ENCODE results near the gene COBLL1. TPM values are rescaled to one million over a fixed set of nuclear protein-coding genes. Genes with fewer than 3 reads are reported as not detected.

Gene COBLL1
- total and polyA plus RNA-seq, 8 donors, result 18.0 to 74.5 (median 61.7) TPM

DNA sequence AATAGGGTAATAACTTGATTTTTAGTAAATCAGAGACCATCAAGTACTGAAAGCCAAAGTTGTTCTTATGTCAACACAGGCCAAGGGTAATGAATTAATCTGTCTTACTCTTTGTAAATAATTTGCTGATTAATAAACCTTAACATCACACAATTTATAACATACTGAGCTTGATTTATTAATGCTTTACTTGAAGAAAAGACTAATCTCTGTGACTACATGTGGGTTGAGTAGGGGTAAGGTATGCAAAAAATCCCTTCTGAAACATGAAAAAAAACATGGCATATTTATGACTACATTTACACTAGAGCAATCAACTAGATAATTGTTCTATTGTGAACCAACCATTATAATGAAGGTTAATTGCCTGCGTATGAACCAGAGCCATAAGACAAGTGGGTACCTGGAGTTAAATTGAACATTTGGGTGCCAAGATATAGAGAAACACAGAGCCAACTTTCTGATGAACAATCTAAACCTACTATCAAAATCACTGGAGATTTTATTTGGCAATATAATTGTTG is 152.7 kb downstream of the COBLL1 start:
- H3K4me3 ChIP-seq, result no peak overlapping the region
- H3K36me3 ChIP-seq, result peaks cover 0 to 30% (median 12%) of the 10 kb centered on the region in 3 donors
- TF ChIP-seq, protein P1, sequence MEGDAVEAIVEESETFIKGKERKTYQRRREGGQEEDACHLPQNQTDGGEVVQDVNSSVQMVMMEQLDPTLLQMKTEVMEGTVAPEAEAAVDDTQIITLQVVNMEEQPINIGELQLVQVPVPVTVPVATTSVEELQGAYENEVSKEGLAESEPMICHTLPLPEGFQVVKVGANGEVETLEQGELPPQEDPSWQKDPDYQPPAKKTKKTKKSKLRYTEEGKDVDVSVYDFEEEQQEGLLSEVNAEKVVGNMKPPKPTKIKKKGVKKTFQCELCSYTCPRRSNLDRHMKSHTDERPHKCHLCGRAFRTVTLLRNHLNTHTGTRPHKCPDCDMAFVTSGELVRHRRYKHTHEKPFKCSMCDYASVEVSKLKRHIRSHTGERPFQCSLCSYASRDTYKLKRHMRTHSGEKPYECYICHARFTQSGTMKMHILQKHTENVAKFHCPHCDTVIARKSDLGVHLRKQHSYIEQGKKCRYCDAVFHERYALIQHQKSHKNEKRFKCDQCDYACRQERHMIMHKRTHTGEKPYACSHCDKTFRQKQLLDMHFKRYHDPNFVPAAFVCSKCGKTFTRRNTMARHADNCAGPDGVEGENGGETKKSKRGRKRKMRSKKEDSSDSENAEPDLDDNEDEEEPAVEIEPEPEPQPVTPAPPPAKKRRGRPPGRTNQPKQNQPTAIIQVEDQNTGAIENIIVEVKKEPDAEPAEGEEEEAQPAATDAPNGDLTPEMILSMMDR (IDR thresholded peaks at IDR 0.05), result no peak
- ATAC-seq (no peak), FAIRE-seq (no peak), DNase-seq (no peak)
- intact Hi-C loops (cut with DNase I), result no loop called here
- no peak overlapping the region for H3K27ac ChIP-seq
- no peaks in the 10 kb centered on the region for H3K27me3 ChIP-seq
- WGBS, 2 donors, result 45 to 63% methylated on average over 1 of the region's 1 CpG
- no peaks in the 10 kb centered on the region for H3K9me3 ChIP-seq
- peaks cover 6 to 17% (median 10%) of the 10 kb centered on the region in 3 donors for H3K4me1 ChIP-seq

DNA sequence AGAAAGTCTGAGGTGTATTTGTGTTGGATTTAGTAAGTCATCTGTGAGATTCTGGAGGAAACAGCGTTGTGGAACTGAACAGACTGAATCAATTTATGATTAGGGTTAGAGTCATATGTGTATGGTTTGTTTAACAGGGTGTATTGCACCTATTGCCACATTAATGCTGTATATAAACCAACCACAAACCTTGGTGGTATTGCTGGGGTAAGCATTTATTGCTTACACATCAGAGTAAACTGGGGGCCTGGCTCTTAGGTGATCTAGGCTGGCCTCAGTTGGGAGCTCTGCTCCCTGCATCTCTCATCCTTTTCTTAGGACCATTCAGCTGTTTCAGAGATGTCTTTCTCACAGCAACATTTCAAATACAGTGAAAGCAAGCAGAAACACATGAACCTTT is 160.6 kb downstream of the COBLL1 start:
- Histone ChIP-seq H3K4me1 (no peaks in the 10 kb centered on the region), H3K9me3 (no peaks in the 10 kb centered on the region), H3K27ac (no peak overlapping the region), H3K27me3 (no peaks in the 10 kb centered on the region), H3K4me3 (no peak overlapping the region), H3K36me3 (peaks cover 0 to 5% (median 0%) of the 10 kb centered on the region in 3 donors)
- FAIRE-seq (no peak), DNase-seq (no peak), ATAC-seq (no peak)
- TF ChIP-seq, protein P1 (IDR thresholded peaks at IDR 0.05), result no peak
- intact Hi-C loops (cut with DNase I), result no loop called here
- 97 to 99% methylated on average over 1 of the region's 1 CpG for WGBS, 2 donors

DNA sequence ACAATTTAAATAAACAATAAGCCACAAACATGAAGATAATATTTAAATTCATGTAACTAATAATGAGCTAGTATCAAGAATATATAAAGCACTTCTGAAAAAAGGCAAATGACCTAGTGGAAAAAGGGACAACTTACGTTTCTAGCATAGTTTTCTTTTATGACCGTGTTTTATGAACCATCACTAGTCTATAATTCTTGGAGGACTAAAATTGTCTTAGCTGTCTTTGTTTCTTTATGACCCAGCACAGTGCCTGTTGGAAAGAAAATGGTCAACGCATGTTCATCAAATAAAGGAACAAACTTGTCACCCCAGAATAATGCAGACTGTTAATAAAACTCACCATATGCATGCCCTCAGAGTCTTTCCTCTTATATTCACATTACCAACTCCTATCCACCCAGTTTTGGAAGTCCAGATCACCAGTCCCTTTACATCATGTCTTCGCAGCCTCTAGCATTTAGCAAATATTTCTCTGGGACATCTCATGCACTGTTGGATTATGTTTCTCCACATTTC is 162.9 kb downstream of the COBLL1 start:
- TF ChIP-seq, protein P1 (IDR thresholded peaks at IDR 0.05), result no peak
- intact Hi-C loops (cut with DNase I), result no loop called here
- 98% methylated on average over 4 of the region's 4 CpGs for WGBS, 2 donors
- peak; percentile 41 for FAIRE-seq
- Histone ChIP-seq H3K27me3 (no peaks in the 10 kb centered on the region), H3K36me3 (no peaks in the 10 kb centered on the region), H3K9me3 (no peaks in the 10 kb centered on the region), H3K4me1 (no peaks in the 10 kb centered on the region), H3K27ac (no peak overlapping the region), H3K4me3 (no peak overlapping the region)
- ATAC-seq, result no peak
- no peak for DNase-seq

DNA sequence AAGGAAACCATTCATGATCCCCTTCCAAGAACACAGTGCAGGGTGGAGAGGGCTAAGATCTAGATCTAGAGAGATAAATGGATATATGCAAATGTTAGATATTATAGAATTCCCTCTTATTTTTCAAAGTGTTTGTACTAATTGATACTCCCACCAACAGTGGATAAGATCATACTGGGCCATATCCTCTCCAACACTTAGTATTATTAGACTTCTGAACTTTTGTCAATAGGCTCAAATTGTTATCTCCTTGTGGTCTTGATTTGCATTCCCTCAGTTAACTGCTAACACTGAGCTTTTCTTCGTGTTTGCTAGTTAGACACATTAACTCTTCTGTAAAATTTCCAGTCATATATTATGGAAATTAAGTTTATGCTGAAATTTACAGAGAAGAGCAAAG is 163.9 kb downstream of the COBLL1 start:
- H3K36me3 ChIP-seq, result no peaks in the 10 kb centered on the region
- WGBS, 2 donors, result 83 to 92% methylated on average over 1 of the region's 1 CpG
- TF ChIP-seq, protein P1 (IDR thresholded peaks at IDR 0.05), result no peak
- ATAC-seq (no peak), DNase-seq (no peak), FAIRE-seq (no peak)
- H3K4me1 ChIP-seq, result no peaks in the 10 kb centered on the region
- H3K4me3 ChIP-seq, result no peak overlapping the region
- no peaks in the 10 kb centered on the region for H3K27me3 ChIP-seq
- no peaks in the 10 kb centered on the region for H3K9me3 ChIP-seq
- intact Hi-C loops (cut with DNase I), result no loop called here
- no peak overlapping the region for H3K27ac ChIP-seq

DNA sequence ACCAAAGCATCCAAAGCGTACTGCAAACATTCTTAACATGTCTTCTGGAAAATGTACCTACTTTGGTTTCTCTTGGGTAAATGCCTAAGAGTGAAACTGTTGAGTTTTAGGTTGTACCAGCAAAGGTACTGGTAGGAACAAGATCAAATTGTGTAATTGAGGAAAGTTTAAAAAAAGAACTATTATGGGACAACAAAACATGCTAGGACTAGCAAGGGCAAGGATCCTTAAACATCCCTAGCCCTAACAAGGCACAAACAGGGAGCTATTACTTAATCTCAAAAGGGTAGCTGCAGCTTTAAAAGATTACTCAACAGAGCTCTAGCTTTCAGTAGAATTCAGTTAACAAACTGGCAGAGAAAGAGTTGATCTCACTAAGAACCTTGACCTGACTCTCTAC is 164.4 kb downstream of the COBLL1 start:
- intact Hi-C loops (cut with DNase I), result no loop called here
- FAIRE-seq, result no peak
- no peak overlapping the region for H3K27ac ChIP-seq
- no peaks in the 10 kb centered on the region for H3K36me3 ChIP-seq
- no peak overlapping the region for H3K4me3 ChIP-seq
- no peaks in the 10 kb centered on the region for H3K4me1 ChIP-seq
- no peaks in the 10 kb centered on the region for H3K9me3 ChIP-seq
- no peak for ATAC-seq
- H3K27me3 ChIP-seq, result no peaks in the 10 kb centered on the region
- TF ChIP-seq, protein P1 (IDR thresholded peaks at IDR 0.05), result no peak
- WGBS, 2 donors, result 94 to 97% methylated on average over 1 of the region's 1 CpG
- no peak for DNase-seq

Measured in pancreas (tissue), 10 donors.